IMR-90 (cell line): ENCODE measurements around the gene INPP5A. TPM values are rescaled to one million over a fixed set of nuclear protein-coding genes. Genes with fewer than 3 reads are reported as not detected.

ENCODE experiments used
- ATAC-seq: fragments of 200-7000 bp; cut with Tn5 transposase; 2 replicates; pipeline ENCODE4 v1.9.1; 2020; ENCODE audit warnings: low read depth, mild to moderate bottlenecking, moderate library complexity
- BruUV-seq: library from RNA; stranded (reverse); fragments of 400-500 nt; replicated peaks from 2 replicates; lab custom pipeline; 2021; lab: Mats Ljungman, UMichigan
- CTCF ChIA-PET: fragments of 300-600 bp; formaldehyde crosslinking; extraction: SDS; loops from one replicate; lab custom pipeline; 2021; ENCODE audit warnings: antibody characterized with exemption; lab: Yijun Ruan, JAX
- POLR2A ChIA-PET: fragments of 300-600 bp; sonication (Branson Sonifier 250); formaldehyde crosslinking; loops from one replicate; lab custom pipeline; 2022; ENCODE audit warnings: antibody characterized with exemption; ENCODE audit not compliant: unreplicated experiment; lab: Charles Lee
- DNase-seq: peaks from one replicate; pipeline ENCODE4 v3.0.0; 2013
- H2AFZ ChIP-seq: replicated peaks from 2 replicates; pipeline ENCODE3; 2013; ENCODE audit warnings: low read length, mild to moderate bottlenecking; ENCODE audit not compliant: poor library complexity
- H2AK5ac ChIP-seq: 2 replicates; pipeline ENCODE4 v1.6.1; 2013; ENCODE audit warnings: low read depth, low read length, inconsistent platforms
- H2AK9ac ChIP-seq: replicated peaks from 2 replicates; pipeline ENCODE3; 2013; ENCODE audit warnings: mild to moderate bottlenecking, low read depth, low read length, moderate library complexity; ENCODE audit not compliant: poor library complexity
- H2BK120ac ChIP-seq: 2 replicates; pipeline ENCODE4 v1.6.1; 2013; ENCODE audit warnings: low read depth, low read length, inconsistent platforms
- H2BK15ac ChIP-seq: 3 replicates; pipeline ENCODE4 v1.6.1; 2013; ENCODE audit warnings: low read depth, low read length, inconsistent platforms
- H2BK20ac ChIP-seq: 2 replicates; pipeline ENCODE4 v1.6.1; 2013; ENCODE audit warnings: low read depth, mild to moderate bottlenecking, inconsistent platforms, low read length, moderate library complexity
- H2BK5ac ChIP-seq: 2 replicates; pipeline ENCODE4 v1.6.1; 2013; ENCODE audit warnings: mild to moderate bottlenecking, low read depth, low read length, inconsistent platforms; ENCODE audit not compliant: poor library complexity, severe bottlenecking
- H3K14ac ChIP-seq: replicated peaks from 2 replicates; pipeline ENCODE4 v1.6.1; 2013; ENCODE audit warnings: low read depth, low read length, inconsistent platforms
- H3K18ac ChIP-seq: 2 replicates; pipeline ENCODE4 v1.6.1; 2013; ENCODE audit warnings: low read depth, low read length, control low read depth
- H3K23ac ChIP-seq: 2 replicates; pipeline ENCODE4 v1.6.1; 2013; ENCODE audit warnings: low read depth, low read length, inconsistent platforms
- H3K27ac ChIP-seq: 2 replicates; pipeline ENCODE4 v1.5.1; 2013; ENCODE audit warnings: mild to moderate bottlenecking, control low read depth, low read length; ENCODE audit not compliant: insufficient read depth
- H3K27me3 ChIP-seq: 2 replicates; pipeline ENCODE4 v1.6.1; 2013; ENCODE audit warnings: low read length; ENCODE audit not compliant: control insufficient read depth, insufficient read depth
- H3K36me3 ChIP-seq: 2 replicates; pipeline ENCODE4 v1.6.1; 2013; ENCODE audit warnings: low read length, mixed read lengths; ENCODE audit not compliant: control insufficient read depth, insufficient read depth
- H3K4ac ChIP-seq: 2 replicates; pipeline ENCODE4 v1.6.1; 2013; ENCODE audit warnings: low read depth, low read length, inconsistent platforms
- H3K4me1 ChIP-seq: 2 replicates; pipeline ENCODE4 v1.6.1; 2013; ENCODE audit warnings: low read length, mixed read lengths; ENCODE audit not compliant: control insufficient read depth, insufficient read depth
- H3K4me2 ChIP-seq: 2 replicates; pipeline ENCODE4 v1.6.1; 2013; ENCODE audit warnings: low read depth, mild to moderate bottlenecking, control low read depth, low read length, moderate library complexity
- H3K4me3 ChIP-seq: 2 replicates; pipeline ENCODE4 v1.5.1; 2013; ENCODE audit warnings: low read depth, mild to moderate bottlenecking, control low read depth, low read length, moderate library complexity; ENCODE audit not compliant: insufficient read depth
- H3K56ac ChIP-seq: 2 replicates; pipeline ENCODE4 v1.6.1; 2013; ENCODE audit warnings: low read length, inconsistent platforms; ENCODE audit not compliant: insufficient read depth; ENCODE audit errors: extremely low read depth
- H3K79me1 ChIP-seq, 2 experiments: 2 replicates each; pipeline ENCODE4 v1.6.1; 2013; ENCODE audit warnings: low read length in 2 of 2, inconsistent platforms in 1 of 2, low read depth in 1 of 2
- H3K9ac ChIP-seq: 2 replicates; pipeline ENCODE4 v1.6.1; 2013; ENCODE audit warnings: low read depth, low read length, control low read depth
- H3K9me1 ChIP-seq: 2 replicates; pipeline ENCODE4 v1.6.1; 2013; ENCODE audit warnings: low read length, inconsistent platforms; ENCODE audit not compliant: insufficient read depth
- H3K9me3 ChIP-seq: 2 replicates; pipeline ENCODE4 v1.6.1; 2013; ENCODE audit warnings: low read length; ENCODE audit not compliant: control insufficient read depth, insufficient read depth
- H4K20me1 ChIP-seq: 2 replicates; pipeline ENCODE4 v1.6.1; 2013; ENCODE audit warnings: low read length, inconsistent platforms; ENCODE audit not compliant: insufficient read depth
- H4K5ac ChIP-seq: 2 replicates; pipeline ENCODE4 v1.6.1; 2013; ENCODE audit warnings: mild to moderate bottlenecking, low read depth, low read length, control low read depth
- H4K8ac ChIP-seq, 2 experiments: 2 replicates each; pipeline ENCODE4 v1.6.1; 2013; ENCODE audit warnings: low read depth in 2 of 2, low read length in 2 of 2, control low read depth in 1 of 2, inconsistent platforms in 1 of 2
- H4K91ac ChIP-seq: 2 replicates; pipeline ENCODE4 v1.6.1; 2013; ENCODE audit warnings: low read depth, low read length, inconsistent platforms; ENCODE audit not compliant: insufficient read depth
- BHLHE40 ChIP-seq: fragments of 150-350 bp; IDR thresholded peaks from 2 replicates; pipeline ENCODE4 v1.6.1; 2016; ENCODE audit warnings: mild to moderate bottlenecking, low read depth, low read length
- MAFK ChIP-seq: IDR thresholded peaks from 2 replicates; pipeline ENCODE4 v1.6.1; 2012; ENCODE audit warnings: low read depth, low read length, improper control_type of control experiment
- NFE2L2 ChIP-seq: fragments of 150-350 bp; IDR thresholded peaks from 2 replicates; pipeline ENCODE4 v1.6.1; 2016; ENCODE audit warnings: low read depth, mild to moderate bottlenecking, low read length
- RAD21 ChIP-seq: IDR thresholded peaks from 2 replicates; pipeline ENCODE4 v1.6.1; 2012; ENCODE audit warnings: low read length, improper control_type of control experiment
- WGBS, 2 experiments: methylation state at CpG; one replicate each; pipeline versions ENCODE4 v1.1.5 to v1.1.7; 2013; ENCODE audit warnings: missing lambda C conversion rate in 2 of 2; ENCODE audit not compliant: insufficient read length in 1 of 2; ENCODE audit errors: extremely low coverage in 2 of 2; 5-methylcytosine and 5-hydroxymethylcytosine counted together
- dilution Hi-C: fragments of 300-500 bp; cut with HindIII; formaldehyde crosslinking; loops from one replicate; pipeline ENCODE4 v1.14.3; 2018; ENCODE audit warnings: low sequenced_read_pairs; ENCODE audit not compliant: unreplicated experiment
- in situ Hi-C: fragments of 300-500 bp; cut with MboI; formaldehyde crosslinking; loops from 3 replicates; pipeline ENCODE4 v1.14.3; 2019; ENCODE audit warnings: low sequenced_read_pairs, inconsistent platforms, mixed read lengths
- intact Hi-C: fragments of 100-400 bp; cut with micrococcal nuclease; formaldehyde crosslinking; loops from 2 replicates; pipeline ENCODE4 v1.10.0; 2022
- polyA plus RNA-seq, 3 experiments: library from polyadenylated mRNA; depleted of rRNA; stranded (reverse); fragments of >200 nt; gene quantifications; 2 replicates each; pipeline ENCODE4 v1.2.3, GENCODE V29; 2012; ENCODE audit warnings: low replicate concordance in 1 of 3
- total RNA-seq: library from RNA; depleted of rRNA; stranded (reverse); fragments of >200 nt; gene quantifications from 2 replicates; pipeline ENCODE4 v1.2.3, GENCODE V29; 2012

The INPP5A gene
- total and polyA plus RNA-seq, 2 of the 4 experiments (the other 2 are of a cell fraction) = 21.4 to 36.7 TPM

DNA sequence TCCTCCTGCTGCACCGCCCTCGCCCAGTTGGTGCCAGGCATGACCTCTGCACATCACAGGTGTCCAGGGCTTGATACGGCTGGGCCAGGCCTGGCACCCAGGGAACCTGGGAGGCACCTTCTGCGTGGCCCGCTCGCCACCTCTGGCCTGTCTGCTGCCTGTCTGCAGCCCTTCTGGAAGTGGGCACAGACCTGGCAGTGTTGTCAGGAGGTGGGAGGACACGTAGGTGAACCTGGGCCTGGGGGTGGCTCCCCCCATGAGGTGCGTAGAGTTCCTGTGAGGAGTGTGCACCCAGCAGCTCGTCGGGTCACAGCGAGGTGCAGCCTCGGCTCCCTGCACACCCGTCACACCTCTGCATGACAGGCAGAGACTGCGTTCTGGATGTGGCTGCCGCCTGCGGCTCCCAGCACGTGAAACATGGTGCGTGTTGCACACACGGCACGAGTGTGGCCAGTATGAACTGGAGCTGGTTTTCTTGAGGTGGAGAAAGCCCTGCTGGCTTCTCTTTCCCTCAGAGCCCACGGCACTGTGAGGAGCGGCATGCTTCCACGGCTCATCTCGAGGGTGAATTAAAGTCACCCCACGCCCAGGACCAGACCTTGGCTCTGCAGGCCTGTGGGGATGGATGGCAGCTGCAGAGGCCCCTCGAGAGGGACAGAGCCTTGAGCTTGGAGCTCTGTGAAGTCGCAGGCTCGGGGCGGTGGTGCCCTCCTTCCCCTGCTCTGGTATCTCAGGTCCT lies 24.8 kb downstream of the INPP5A start:
- H3K36me3 ChIP-seq = no peaks in the 10 kb centered on the region
- H2BK20ac ChIP-seq = no peak overlapping the region
- no peak overlapping the region for H4K91ac ChIP-seq
- no peak overlapping the region for H2AK9ac ChIP-seq
- no peak overlapping the region for H3K56ac ChIP-seq
- BruUV-seq = no TSS peak
- no peaks in the 10 kb centered on the region; the same call in 1 of the 2 replicates for H3K4me1 ChIP-seq
- H4K8ac ChIP-seq = no peak overlapping the region
- H3K23ac ChIP-seq = no peak overlapping the region
- H3K4me2 ChIP-seq = no peak overlapping the region
- CTCF ChIA-PET = no interaction called here
- H3K9ac ChIP-seq = no peak overlapping the region
- no peak overlapping the region for H3K4ac ChIP-seq
- no peak overlapping the region for H2BK120ac ChIP-seq
- peaks cover 23 to 76% of the 10 kb centered on the region in 2 experiments for H3K79me1 ChIP-seq
- H3K9me1 ChIP-seq = peaks cover 7% of the 10 kb centered on the region
- no peaks in the 10 kb centered on the region for H3K9me3 ChIP-seq
- ATAC-seq (no peak), DNase-seq (no peak)
- H2AFZ ChIP-seq = peak overlapping the region; percentile 14
- no peak overlapping the region for H3K14ac ChIP-seq
- WGBS, 2 experiments = 96% methylated on average over 10 of the region's 29 CpGs; no CpG with 5 or more reads in 1 of the 2 experiments
- in situ Hi-C loops (no loop called here), intact Hi-C loops (no loop called here), dilution Hi-C loops (no loop called here)
- no peaks in the 10 kb centered on the region for H3K27me3 ChIP-seq
- H2BK5ac ChIP-seq = no peak overlapping the region
- POLR2A ChIA-PET = no interaction called here
- H4K5ac ChIP-seq = no peak overlapping the region
- H3K4me3 ChIP-seq = no peak overlapping the region
- H3K18ac ChIP-seq = no peak overlapping the region
- peaks cover 84% of the 10 kb centered on the region for H4K20me1 ChIP-seq
- no peak for TF ChIP-seq MAFK
- TF ChIP-seq NFE2L2 = no peak
- no peak for TF ChIP-seq BHLHE40
- no peak for TF ChIP-seq RAD21
- H2AK5ac ChIP-seq = no peak overlapping the region
- no peak overlapping the region for H3K27ac ChIP-seq
- no peak overlapping the region for H2BK15ac ChIP-seq
